ENCODE data around the gene SBF2.

DNA sequence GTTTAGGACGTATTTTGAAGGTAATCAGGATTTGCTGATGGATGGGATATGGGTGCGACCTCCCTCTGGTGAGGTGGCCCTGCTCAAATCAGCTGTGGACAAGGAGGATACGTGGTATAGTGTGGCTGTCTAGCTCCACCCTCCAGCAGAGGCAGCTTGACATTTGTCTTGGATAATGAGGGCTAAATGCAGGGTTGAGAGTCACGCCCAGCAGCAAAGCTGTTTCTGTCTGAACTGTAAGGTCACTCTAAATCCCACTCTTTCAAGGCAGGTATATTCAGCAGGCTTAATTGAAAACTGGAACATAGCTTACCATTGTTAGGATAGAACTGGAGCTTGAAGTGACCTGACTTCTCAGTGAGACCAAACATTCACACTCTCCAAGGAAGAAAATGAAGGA is 531.5 kb downstream of the SBF2 start:
- TF ChIP-seq GATA2 (IDR thresholded peaks at IDR 0.05; ENCODE audit: low read depth, low read length) (no peak), GATA3 (IDR thresholded peaks at IDR 0.05; ENCODE audit: low read depth, low read length) (no peak)

All from SH-SY5Y (cell line).